ENCODE results near the gene SALL3.

DNA sequence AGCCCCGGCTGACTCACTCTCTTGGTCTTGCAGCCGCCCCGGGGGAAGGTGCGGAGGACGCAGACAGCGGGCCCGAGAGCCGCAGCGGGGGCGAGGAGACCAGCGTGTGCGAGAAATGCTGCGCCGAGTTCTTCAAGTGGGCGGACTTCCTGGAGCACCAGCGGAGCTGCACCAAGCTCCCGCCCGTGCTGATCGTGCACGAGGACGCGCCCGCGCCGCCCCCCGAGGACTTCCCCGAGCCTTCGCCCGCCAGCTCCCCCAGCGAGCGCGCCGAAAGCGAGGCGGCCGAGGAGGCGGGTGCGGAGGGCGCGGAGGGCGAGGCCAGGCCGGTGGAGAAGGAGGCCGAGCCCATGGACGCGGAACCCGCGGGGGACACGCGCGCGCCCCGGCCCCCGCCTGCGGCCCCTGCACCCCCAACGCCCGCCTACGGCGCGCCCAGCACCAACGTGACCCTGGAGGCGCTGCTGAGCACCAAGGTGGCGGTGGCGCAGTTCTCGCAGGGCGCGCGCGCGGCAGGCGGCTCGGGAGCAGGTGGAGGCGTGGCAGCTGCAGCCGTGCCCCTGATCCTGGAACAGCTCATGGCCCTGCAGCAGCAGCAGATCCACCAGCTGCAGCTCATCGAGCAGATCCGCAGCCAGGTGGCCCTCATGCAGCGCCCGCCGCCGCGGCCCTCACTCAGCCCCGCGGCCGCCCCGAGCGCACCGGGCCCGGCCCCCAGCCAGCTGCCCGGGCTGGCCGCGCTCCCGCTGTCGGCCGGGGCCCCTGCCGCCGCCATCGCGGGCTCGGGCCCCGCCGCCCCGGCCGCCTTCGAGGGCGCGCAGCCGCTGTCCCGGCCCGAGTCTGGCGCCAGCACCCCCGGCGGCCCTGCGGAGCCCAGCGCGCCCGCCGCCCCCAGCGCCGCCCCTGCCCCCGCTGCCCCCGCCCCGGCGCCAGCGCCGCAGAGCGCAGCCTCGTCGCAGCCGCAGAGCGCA, 12.7 kb downstream of the SALL3 start:
- TF ChIP-seq POLR2A (IDR thresholded peaks at IDR 0.05) (no peak), POLR2AphosphoS5 (IDR thresholded peaks at IDR 0.05) (no peak)
- TF ChIP-seq, protein P1, sequence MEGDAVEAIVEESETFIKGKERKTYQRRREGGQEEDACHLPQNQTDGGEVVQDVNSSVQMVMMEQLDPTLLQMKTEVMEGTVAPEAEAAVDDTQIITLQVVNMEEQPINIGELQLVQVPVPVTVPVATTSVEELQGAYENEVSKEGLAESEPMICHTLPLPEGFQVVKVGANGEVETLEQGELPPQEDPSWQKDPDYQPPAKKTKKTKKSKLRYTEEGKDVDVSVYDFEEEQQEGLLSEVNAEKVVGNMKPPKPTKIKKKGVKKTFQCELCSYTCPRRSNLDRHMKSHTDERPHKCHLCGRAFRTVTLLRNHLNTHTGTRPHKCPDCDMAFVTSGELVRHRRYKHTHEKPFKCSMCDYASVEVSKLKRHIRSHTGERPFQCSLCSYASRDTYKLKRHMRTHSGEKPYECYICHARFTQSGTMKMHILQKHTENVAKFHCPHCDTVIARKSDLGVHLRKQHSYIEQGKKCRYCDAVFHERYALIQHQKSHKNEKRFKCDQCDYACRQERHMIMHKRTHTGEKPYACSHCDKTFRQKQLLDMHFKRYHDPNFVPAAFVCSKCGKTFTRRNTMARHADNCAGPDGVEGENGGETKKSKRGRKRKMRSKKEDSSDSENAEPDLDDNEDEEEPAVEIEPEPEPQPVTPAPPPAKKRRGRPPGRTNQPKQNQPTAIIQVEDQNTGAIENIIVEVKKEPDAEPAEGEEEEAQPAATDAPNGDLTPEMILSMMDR (IDR thresholded peaks at IDR 0.05): no peak

All from gastroesophageal sphincter (tissue), 3 donors.